C4-2B (cell line): ENCODE results near the gene SMARCD2.

Source experiments
- CTCF ChIP-seq: fragments of 450-650 bp; conservative IDR thresholded peaks from 2 replicates; pipeline ENCODE4 v1.5.1; 2017; ENCODE audit warnings: mild to moderate bottlenecking
- ZFX ChIP-seq: fragments of 450-650 bp; IDR thresholded peaks from 2 replicates; pipeline ENCODE4 v1.6.1; 2017

GRCh38 chr17:63834431-63835166, 7.9 kb downstream of the SMARCD2 start:
- TF ChIP-seq CTCF (peak; percentile 85), ZFX (no peak)
